PC-9 (cell line): ENCODE results near the gene RGS6. TPM values are rescaled to one million over a fixed set of nuclear protein-coding genes. Genes with fewer than 3 reads are reported as not detected.

Experiments
- BruUV-seq: library from RNA; stranded (reverse); fragments of 400-500 nt; replicated peaks from 2 replicates; lab custom pipeline; 2021; lab: Mats Ljungman, UMichigan
- CTCF ChIA-PET: fragments of 300-600 bp; sonication (Branson Sonifier 250); formaldehyde crosslinking; loops from one replicate; lab custom pipeline; 2022; ENCODE audit warnings: antibody characterized with exemption; lab: Charles Lee
- POLR2A ChIA-PET: fragments of 300-600 bp; sonication (Branson Sonifier 250); formaldehyde crosslinking; loops from one replicate; lab custom pipeline; 2022; ENCODE audit warnings: antibody characterized with exemption; ENCODE audit not compliant: unreplicated experiment; lab: Charles Lee
- DNase-seq, 2 experiments: peaks; one replicate each; pipeline versions ENCODE4 v3.0.0 to v3.0.0-alpha.2; 2015 to 2022; ENCODE audit warnings: mixed read lengths in 1 of 2
- H2AFZ ChIP-seq: fragments of 200-600 bp; sonication (generic); 2 replicates; pipeline ENCODE4 v1.8.1; 2017; ENCODE audit warnings: antibody characterized with exemption
- H3F3A ChIP-seq: fragments of 200-600 bp; sonication (generic); 2 replicates; pipeline ENCODE4 v1.8.1; 2017; ENCODE audit warnings: antibody characterized with exemption, mild to moderate bottlenecking, low read depth; ENCODE audit not compliant: insufficient read depth
- H3K27ac ChIP-seq: fragments of 200-600 bp; sonication (generic); 2 replicates; pipeline ENCODE4 v1.6.1; 2016; ENCODE audit warnings: mixed run types
- H3K27me3 ChIP-seq: fragments of 200-600 bp; sonication (generic); 2 replicates; pipeline ENCODE4 v1.6.1; 2016; ENCODE audit warnings: low read depth, mixed run types; ENCODE audit not compliant: insufficient read depth
- H3K36me3 ChIP-seq: fragments of 200-600 bp; sonication (generic); 2 replicates; pipeline ENCODE4 v1.6.1; 2016; ENCODE audit warnings: low read depth, mixed run types
- H3K4me1 ChIP-seq: fragments of 200-600 bp; sonication (generic); replicated peaks from 2 replicates; pipeline ENCODE4 v1.6.1; 2016; ENCODE audit warnings: mixed run types; ENCODE audit not compliant: insufficient read depth
- H3K4me2 ChIP-seq: fragments of 200-600 bp; sonication (generic); 2 replicates; pipeline ENCODE4 v1.6.1; 2017; ENCODE audit warnings: mixed run types
- H3K4me3 ChIP-seq: fragments of 200-600 bp; sonication (generic); 2 replicates; pipeline ENCODE4 v1.6.1; 2016; ENCODE audit warnings: mixed run types
- H3K79me2 ChIP-seq: fragments of 200-600 bp; sonication (generic); 2 replicates; pipeline ENCODE4 v1.6.1; 2017; ENCODE audit warnings: low read depth, mixed run types
- H3K9me2 ChIP-seq: fragments of 200-600 bp; sonication (generic); 2 replicates; pipeline ENCODE4 v1.8.1; 2017; ENCODE audit warnings: mild to moderate bottlenecking; ENCODE audit not compliant: insufficient read depth
- H3K9me3 ChIP-seq: fragments of 200-600 bp; sonication (generic); 2 replicates; pipeline ENCODE4 v1.8.1; 2016; ENCODE audit warnings: low read depth; ENCODE audit not compliant: insufficient read depth
- H4K20me1 ChIP-seq: fragments of 200-600 bp; sonication (generic); 2 replicates; pipeline ENCODE4 v1.8.1; 2017; ENCODE audit not compliant: insufficient read depth
- CTCF ChIP-seq: fragments of 200-600 bp; sonication (generic); conservative IDR thresholded peaks from 2 replicates; pipeline ENCODE4 v1.6.1; 2017; ENCODE audit warnings: mixed run types, antibody characterized with exemption, mild to moderate bottlenecking, moderate library complexity
- EZH2 ChIP-seq: fragments of 200-600 bp; sonication (generic); IDR thresholded peaks from 2 replicates; pipeline ENCODE4 v1.8.0; 2017; ENCODE audit warnings: antibody characterized with exemption, low read depth
- intact Hi-C: fragments of 100-400 bp; cut with micrococcal nuclease; formaldehyde crosslinking; loops from one replicate; pipeline ENCODE4 v1.10.0; 2022; ENCODE audit not compliant: unreplicated experiment
- total RNA-seq: library from RNA; stranded (reverse); gene quantifications from 2 replicates; pipeline ENCODE4 v1.2.3, GENCODE V29; 2021

RGS6 gene
- total RNA-seq, 1 experiment from 2014 or later = not detected

- no peaks in the 10 kb centered on the region for H4K20me1 ChIP-seq
- intact Hi-C loops = no loop called here
- H3F3A ChIP-seq = no peaks in the 10 kb centered on the region
- BruUV-seq = no TSS peak
- ChIA-PET CTCF (no interaction called here), POLR2A (no interaction called here)
- H3K4me2 ChIP-seq = no peak overlapping the region
- peaks cover 18% of the 10 kb centered on the region for H3K27me3 ChIP-seq
- H3K79me2 ChIP-seq = no peaks in the 10 kb centered on the region
- no peak for DNase-seq
- TF ChIP-seq CTCF (no peak), EZH2 (no peak)
- no peaks in the 10 kb centered on the region for H3K9me3 ChIP-seq
- no peaks in the 10 kb centered on the region for H3K4me1 ChIP-seq
- no peaks in the 10 kb centered on the region for H3K36me3 ChIP-seq
- no peak overlapping the region for H2AFZ ChIP-seq
- H3K27ac ChIP-seq = no peak overlapping the region
- H3K9me2 ChIP-seq = no peaks in the 10 kb centered on the region
- H3K4me3 ChIP-seq = no peak overlapping the region
These were observed 590.6 kb downstream of the RGS6 start for GRCh38 chr14:72522847-72523246.

GRCh38 chr14:72523424-72524294 lies 591.4 kb downstream of the RGS6 start:
- no TSS peak for BruUV-seq
- peaks cover 23% of the 10 kb centered on the region for H3K27me3 ChIP-seq
- POLR2A ChIA-PET = no interaction called here
- H3K27ac ChIP-seq = no peak overlapping the region
- no peaks in the 10 kb centered on the region for H3K9me3 ChIP-seq
- intact Hi-C loops = no loop called here
- H4K20me1 ChIP-seq = no peaks in the 10 kb centered on the region
- no peaks in the 10 kb centered on the region for H3K79me2 ChIP-seq
- H3F3A ChIP-seq = no peaks in the 10 kb centered on the region
- H3K9me2 ChIP-seq = no peaks in the 10 kb centered on the region
- H2AFZ ChIP-seq = no peak overlapping the region
- CTCF ChIA-PET = no interaction called here
- no peaks in the 10 kb centered on the region for H3K36me3 ChIP-seq
- H3K4me2 ChIP-seq = no peak overlapping the region
- H3K4me1 ChIP-seq = no peaks in the 10 kb centered on the region
- H3K4me3 ChIP-seq = no peak overlapping the region
- TF ChIP-seq CTCF (no peak), EZH2 (no peak)
- DNase-seq = no peak

GRCh38 chr14:72524295-72524629 lies 592.0 kb downstream of the RGS6 start:
- Histone ChIP-seq H3K9me3 (no peaks in the 10 kb centered on the region), H3K36me3 (no peaks in the 10 kb centered on the region), H2AFZ (no peak overlapping the region), H3K27me3 (peaks cover 29% of the 10 kb centered on the region), H3K27ac (no peak overlapping the region), H4K20me1 (no peaks in the 10 kb centered on the region), H3K4me1 (no peaks in the 10 kb centered on the region), H3K9me2 (no peaks in the 10 kb centered on the region), H3F3A (no peaks in the 10 kb centered on the region), H3K79me2 (no peaks in the 10 kb centered on the region), H3K4me2 (no peak overlapping the region), H3K4me3 (no peak overlapping the region)
- TF ChIP-seq CTCF (no peak), EZH2 (no peak)
- POLR2A ChIA-PET = no interaction called here
- intact Hi-C loops = no loop called here
- BruUV-seq = no TSS peak
- no peak for DNase-seq
- CTCF ChIA-PET = no interaction called here
